ENCODE measurements around the gene CEACAM19.

Gene CEACAM19

DNA sequence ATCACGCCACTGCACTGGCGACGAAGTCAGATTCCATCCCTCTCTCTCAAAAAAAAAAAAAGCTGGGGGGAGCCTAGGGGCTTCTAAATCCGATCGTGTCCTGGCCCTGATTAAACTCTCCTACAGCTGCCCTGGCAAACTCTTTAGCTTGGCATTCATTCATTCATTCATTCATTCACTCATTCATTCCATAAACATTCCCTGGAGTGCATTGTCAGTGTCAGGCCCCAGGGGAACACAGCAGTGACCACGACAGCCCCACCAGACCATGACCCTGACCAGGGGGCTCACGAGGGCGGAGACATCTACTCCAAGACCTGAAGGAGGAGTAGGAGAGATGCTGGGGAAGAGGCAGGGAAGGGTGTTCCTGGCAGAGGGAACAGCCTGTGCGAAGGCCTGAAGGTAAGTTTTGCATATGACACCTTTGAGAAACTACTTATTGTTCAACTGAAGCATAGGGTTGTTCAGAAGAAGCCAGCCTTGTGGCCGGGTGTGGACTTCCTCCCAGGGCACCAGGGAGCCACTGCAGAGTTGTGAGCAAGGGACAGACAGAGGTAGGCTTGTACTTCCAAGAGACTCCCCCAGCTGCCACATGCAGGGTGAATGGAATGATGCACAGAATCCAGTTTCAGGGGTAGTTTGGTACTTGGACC is 52.1 kb downstream of the CEACAM19 start:
- DNase-seq (ENCODE audit: low spot score), result no peak

DNA sequence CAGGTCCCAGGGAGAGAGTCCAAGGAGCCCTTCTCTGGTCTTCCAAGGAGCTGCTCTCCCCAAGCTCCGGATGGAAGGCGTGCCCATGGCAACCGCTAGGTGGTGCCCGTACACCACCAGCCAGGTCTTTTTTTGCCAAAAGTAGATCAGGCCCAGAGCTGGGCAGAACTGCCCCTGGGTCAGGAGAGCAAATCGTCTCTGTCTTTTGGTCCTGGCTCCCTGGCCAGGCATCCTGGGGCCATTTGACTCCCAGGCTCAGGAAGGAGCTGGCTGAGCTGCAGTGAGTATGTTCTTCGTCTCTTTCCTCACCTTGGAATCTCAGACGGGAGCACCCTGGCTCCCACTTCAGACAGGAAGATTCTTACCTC is 52.7 kb downstream of the CEACAM19 start:
- peak; percentile 82 for DNase-seq (ENCODE audit: low spot score)

DNA sequence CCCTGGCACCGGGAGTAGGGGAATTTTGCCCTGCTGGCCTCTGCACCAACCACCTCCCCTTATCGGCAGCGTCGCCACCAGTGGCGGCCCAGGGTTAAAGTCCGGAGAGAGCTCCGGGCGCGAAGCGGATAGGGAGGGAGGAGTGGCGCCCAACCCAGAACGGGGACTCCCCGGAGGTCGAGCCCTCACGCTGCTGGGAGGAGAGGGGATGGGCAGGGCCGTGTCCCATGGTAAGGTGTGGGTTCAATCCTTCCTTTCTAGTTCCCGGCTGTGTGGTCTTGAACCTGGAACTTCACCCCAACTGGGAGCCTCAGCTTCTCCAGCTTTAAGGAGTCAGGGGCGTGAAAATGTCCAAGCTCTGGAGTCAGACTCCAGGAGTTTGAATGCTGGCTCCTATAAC is 54.0 kb downstream of the CEACAM19 start:
- DNase-seq (ENCODE audit: low spot score), result no peak

DNA sequence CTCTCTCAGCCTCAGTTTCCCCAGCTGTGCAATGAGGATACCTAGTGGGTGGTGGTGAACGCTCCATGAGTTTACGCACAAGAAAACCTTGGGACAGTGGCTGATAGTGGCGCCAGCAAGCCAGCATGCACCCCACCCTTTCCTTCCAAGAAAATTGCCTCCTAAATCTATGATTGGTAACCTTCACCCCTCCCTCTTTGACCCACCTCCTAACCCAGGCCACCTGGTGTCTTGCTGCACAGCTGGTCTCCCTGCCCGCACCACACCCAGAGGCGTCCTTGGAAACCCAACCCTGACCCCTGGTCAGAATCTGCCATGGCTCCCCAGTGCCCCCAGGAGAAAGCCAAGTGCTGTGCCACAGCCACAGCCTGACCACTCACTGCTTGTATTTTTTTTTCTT is 54.4 kb downstream of the CEACAM19 start:
- DNase-seq (ENCODE audit: low spot score), result no peak

DNA sequence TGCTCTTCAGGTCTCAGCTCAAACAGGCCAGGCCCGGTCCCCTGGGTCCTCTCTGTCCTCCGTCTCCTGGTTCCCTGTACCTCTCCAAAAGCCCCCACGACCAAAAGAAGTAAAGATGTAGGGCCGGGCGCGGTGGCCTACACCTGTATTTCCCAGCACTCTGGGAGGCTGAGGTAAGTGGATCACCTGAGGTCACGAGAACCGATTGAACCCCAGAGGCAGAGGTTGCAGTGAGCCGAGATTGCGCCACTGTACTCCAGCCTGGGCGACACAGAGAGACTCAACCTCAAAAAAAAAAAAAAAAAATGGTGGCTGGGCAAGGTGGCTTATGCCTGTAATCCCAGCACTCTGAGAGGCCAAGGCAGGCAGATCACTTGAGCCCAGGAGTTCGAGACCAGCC is 55.2 kb downstream of the CEACAM19 start:
- no peak for DNase-seq (ENCODE audit: low spot score)

DNA sequence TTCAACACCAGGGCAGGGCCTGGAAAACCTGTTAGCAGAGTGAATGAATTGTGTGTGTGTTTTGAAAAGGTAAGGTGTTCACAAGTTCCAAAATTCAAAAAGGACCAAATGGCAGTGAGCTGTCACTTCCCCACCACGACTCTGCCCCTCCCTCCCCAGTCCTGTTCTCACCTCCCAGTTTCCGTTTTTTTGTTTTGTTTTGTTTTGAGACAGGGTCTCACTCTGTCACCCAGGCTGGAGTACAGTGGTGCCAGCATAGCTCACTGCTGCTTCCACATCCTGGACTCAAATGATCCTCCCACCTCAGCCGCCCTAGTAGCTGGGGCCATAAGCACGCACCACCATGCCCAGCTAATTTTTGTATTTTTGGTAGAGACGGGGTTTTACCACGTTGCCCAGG is 56.9 kb downstream of the CEACAM19 start:
- no peak for DNase-seq (ENCODE audit: low spot score)

DNA sequence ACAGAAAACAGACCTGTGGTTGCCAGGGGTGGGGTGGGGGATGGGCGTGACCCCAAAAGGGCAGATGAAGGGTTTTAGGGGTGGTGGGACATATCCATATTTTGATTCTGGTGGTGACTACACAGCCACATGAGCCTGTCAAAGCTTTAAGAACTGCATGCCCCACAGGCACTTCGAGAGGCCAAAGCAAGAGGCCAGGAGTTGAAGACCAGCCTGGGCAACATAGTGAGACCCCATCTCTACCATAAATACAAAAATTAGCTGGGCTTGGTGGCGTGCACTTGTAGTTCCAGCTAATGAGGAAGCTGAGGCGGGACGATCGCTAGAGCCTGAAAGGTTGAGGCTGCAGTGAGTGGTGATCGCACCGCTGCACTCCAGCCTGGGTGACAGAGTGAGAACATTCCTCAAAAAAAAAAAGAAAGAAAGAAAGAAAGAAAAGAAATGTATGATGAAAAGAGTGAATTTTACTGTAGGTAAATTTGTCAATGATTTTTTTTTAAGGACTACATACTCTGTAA is 58.3 kb downstream of the CEACAM19 start:
- DNase-seq (ENCODE audit: low spot score), result no peak

DNA sequence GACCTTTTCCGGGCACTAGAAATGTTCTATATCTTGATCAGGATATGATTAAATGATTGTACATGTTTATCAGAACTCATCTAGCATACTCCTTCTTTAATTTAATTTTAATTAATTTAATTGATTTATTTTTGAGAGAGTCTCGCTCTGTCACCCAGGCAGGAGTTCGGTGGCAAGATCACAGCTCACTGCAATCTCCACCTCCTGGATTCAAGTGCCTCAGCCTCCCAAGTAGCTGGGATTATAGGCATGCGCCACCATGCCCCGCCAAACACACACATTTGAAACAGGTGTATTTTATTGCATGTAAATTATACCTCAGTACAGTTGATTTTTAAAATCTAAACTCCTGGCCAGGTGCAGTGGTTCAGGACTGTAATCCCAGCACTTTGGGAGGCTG is 59.8 kb downstream of the CEACAM19 start:
- no peak for DNase-seq (ENCODE audit: low spot score)

DNA sequence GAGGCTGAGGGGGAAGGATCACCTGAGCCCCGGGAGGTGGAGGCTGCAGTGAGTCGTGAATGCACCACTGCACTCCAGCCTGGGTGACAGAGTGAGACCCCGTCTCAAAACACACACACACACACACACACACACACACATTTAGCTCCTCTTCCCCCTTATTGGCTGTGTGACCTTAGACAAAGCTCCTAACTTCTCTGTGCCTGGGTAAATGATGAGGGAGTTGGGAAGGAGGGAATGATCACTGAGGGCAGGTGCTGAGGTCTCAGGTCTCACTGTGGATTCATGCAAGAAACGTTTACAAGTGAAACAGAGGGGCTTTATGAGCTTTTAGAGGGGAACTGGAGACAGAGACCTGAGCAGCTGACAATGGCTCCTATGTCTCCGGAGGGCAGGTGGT is 60.3 kb downstream of the CEACAM19 start:
- DNase-seq (ENCODE audit: low spot score), result no peak

DNA sequence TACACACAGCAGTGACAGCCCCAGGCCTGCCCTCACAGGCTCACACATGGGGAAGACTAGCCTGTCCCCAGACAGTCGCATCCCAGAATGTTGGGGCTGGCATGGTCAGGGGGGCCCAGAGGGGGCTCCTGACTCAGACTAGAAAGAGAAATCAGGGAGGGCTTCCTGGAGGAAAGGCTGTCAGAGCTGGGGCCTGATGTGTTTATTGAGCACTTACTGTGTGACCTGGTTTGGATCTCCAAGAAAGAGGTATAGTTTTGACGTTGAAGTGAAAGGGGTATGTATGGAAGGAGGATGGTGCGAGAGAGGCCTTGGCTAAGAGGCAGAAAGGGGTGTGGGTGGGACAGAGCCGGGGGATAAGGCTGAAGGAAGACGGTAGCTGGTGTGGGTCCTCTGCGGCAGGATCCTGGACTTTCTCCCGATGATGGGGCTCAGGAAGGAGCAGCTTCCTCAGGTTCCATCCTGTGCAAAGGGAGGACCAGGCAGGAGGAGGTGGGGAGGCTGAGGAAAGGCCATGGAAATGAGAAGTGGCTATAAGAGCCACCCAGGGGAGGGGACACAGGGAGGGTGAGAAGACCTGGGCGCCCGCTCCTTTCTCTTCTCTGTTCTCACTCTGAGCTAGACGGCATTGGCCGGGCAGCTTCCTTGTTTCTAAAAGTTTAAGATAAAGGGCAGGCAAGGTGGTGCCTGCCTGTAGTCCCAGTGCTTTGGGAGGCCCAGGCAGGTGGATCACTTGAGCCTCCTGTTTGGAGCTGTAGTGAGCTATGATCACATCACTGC is 61.1 kb downstream of the CEACAM19 start:
- DNase-seq (ENCODE audit: low spot score), result no peak
